ENCODE measurements around the gene PRELID3B. TPM values are rescaled to one million over a fixed set of nuclear protein-coding genes. Genes with fewer than 3 reads are reported as not detected.

The PRELID3B gene
- total RNA-seq, 1 experiment from 2014 or later, result 83.4 TPM

GRCh38 chr20:58986286-58986967, 56.2 kb downstream of the PRELID3B start:
- POLR2A ChIA-PET (ENCODE audit: low non-redundant PET), result interaction anchor here (0.6 kb wide), 1 partner anchor 30 kb away, joined by 3 read pairs; no protein-coding TSS in a partner anchor
- no TSS peak for BruUV-seq (replicated peaks)

GRCh38 chr20:58985656-58986055, 56.9 kb downstream of the PRELID3B start:
- TF ChIP-seq CTCF (conservative IDR thresholded peaks at IDR 0.05; ENCODE audit: low read depth, low read length), result no peak
- no peak for TF ChIP-seq EZH2 (IDR thresholded peaks at IDR 0.05; ENCODE audit: borderline replicate concordance, low read depth, low read length, poor library complexity, severe bottlenecking)
- Histone ChIP-seq H3K36me3 (ENCODE audit: insufficient read depth, low read length, poor library complexity, severe bottlenecking) (peaks cover 51% of the 10 kb centered on the region), H3K27ac (ENCODE audit: low read depth, low read length, poor library complexity, severe bottlenecking) (no peak overlapping the region), H3K27me3 (replicated peaks; ENCODE audit: insufficient read depth, low read depth, low read length, poor library complexity) (no peaks in the 10 kb centered on the region), H3K4me3 (ENCODE audit: low read depth, low read length, poor library complexity, severe bottlenecking) (no peak overlapping the region), H3K9me3 (ENCODE audit: low read depth, low read length, poor library complexity, severe bottlenecking) (no peaks in the 10 kb centered on the region), H3K4me1 (ENCODE audit: insufficient read depth, low read length, poor library complexity, severe bottlenecking) (peaks cover 10% of the 10 kb centered on the region)
- DNase-seq (ENCODE audit: low spot score), result no peak
- BruUV-seq (replicated peaks), result no TSS peak
- POLR2A ChIA-PET (ENCODE audit: low non-redundant PET), result no interaction called here
- CTCF ChIA-PET, result no interaction called here
- intact Hi-C loops (cut with micrococcal nuclease; ENCODE audit: unreplicated experiment), result no loop called here

More at GRCh38 chr20:58986286-58986967, 56.2 kb downstream of the PRELID3B start:
- H3K36me3 ChIP-seq (ENCODE audit: insufficient read depth, low read length, poor library complexity, severe bottlenecking), result peaks cover 58% of the 10 kb centered on the region
- H3K27ac ChIP-seq (ENCODE audit: low read depth, low read length, poor library complexity, severe bottlenecking), result no peak overlapping the region
- H3K4me1 ChIP-seq (ENCODE audit: insufficient read depth, low read length, poor library complexity, severe bottlenecking), result peaks cover 10% of the 10 kb centered on the region
- DNase-seq (ENCODE audit: low spot score), result no peak
- TF ChIP-seq CTCF (conservative IDR thresholded peaks at IDR 0.05; ENCODE audit: low read depth, low read length) (no peak), EZH2 (IDR thresholded peaks at IDR 0.05; ENCODE audit: borderline replicate concordance, low read depth, low read length, poor library complexity, severe bottlenecking) (no peak)
- CTCF ChIA-PET, result no interaction called here
- H3K9me3 ChIP-seq (ENCODE audit: low read depth, low read length, poor library complexity, severe bottlenecking), result no peaks in the 10 kb centered on the region
- no peaks in the 10 kb centered on the region for H3K27me3 ChIP-seq (replicated peaks; ENCODE audit: insufficient read depth, low read depth, low read length, poor library complexity)
- intact Hi-C loops (cut with micrococcal nuclease; ENCODE audit: unreplicated experiment), result no loop called here
- H3K4me3 ChIP-seq (ENCODE audit: low read depth, low read length, poor library complexity, severe bottlenecking), result no peak overlapping the region

GRCh38 chr20:58984691-58985090, 57.9 kb downstream of the PRELID3B start:
- Histone ChIP-seq H3K27ac (ENCODE audit: low read depth, low read length, poor library complexity, severe bottlenecking) (no peak overlapping the region), H3K36me3 (ENCODE audit: insufficient read depth, low read length, poor library complexity, severe bottlenecking) (peaks cover 41% of the 10 kb centered on the region), H3K4me1 (ENCODE audit: insufficient read depth, low read length, poor library complexity, severe bottlenecking) (peaks cover 10% of the 10 kb centered on the region), H3K9me3 (ENCODE audit: low read depth, low read length, poor library complexity, severe bottlenecking) (no peaks in the 10 kb centered on the region), H3K27me3 (replicated peaks; ENCODE audit: insufficient read depth, low read depth, low read length, poor library complexity) (no peaks in the 10 kb centered on the region), H3K4me3 (ENCODE audit: low read depth, low read length, poor library complexity, severe bottlenecking) (no peak overlapping the region)
- DNase-seq (ENCODE audit: low spot score), result no peak
- BruUV-seq (replicated peaks), result no TSS peak
- TF ChIP-seq CTCF (conservative IDR thresholded peaks at IDR 0.05; ENCODE audit: low read depth, low read length), result no peak
- TF ChIP-seq EZH2 (IDR thresholded peaks at IDR 0.05; ENCODE audit: borderline replicate concordance, low read depth, low read length, poor library complexity, severe bottlenecking), result no peak
- ChIA-PET POLR2A (ENCODE audit: low non-redundant PET) (no interaction called here), CTCF (no interaction called here)
- intact Hi-C loops (cut with micrococcal nuclease; ENCODE audit: unreplicated experiment), result loop anchor here (5.0 kb wide), 1 partner anchor 48 kb away; the partner anchor contains the start of gene ATP5F1E

Other genes with a start within 250 kb of the PRELID3B start
- 6.7 and 7.1 TPM in 2 replicates for gene GNAS-AS1, start 191.9 kb downstream of the PRELID3B start, total RNA-seq (2021)
- 1,108 and 1,144 TPM in 2 replicates for gene GNAS, start 190.1 kb downstream of the PRELID3B start, total RNA-seq (2021)
- 164 and 174 TPM in 2 replicates for gene NELFCD, start 61.5 kb downstream of the PRELID3B start, total RNA-seq (2021)
- 1.2 and 1.4 TPM in 2 replicates for gene CTSZ, start 35.5 kb downstream of the PRELID3B start, total RNA-seq (2021)
- not detected in 2 replicates for gene TUBB1, start 23.4 kb downstream of the PRELID3B start, total RNA-seq (2021)
- gene ATP5F1E, start 10.5 kb downstream of the PRELID3B start, total RNA-seq (2021), result 73.7 and 76.8 TPM in 2 replicates
- not detected in 2 replicates for gene ZNF831, start 121.0 kb upstream of the PRELID3B start, total RNA-seq (2021)